ENCODE measurements around the gene RAB27B. TPM values are rescaled to one million over a fixed set of nuclear protein-coding genes. Genes with fewer than 3 reads are reported as not detected.

The RAB27B gene
- polyA plus RNA-seq, 2 donors = 5.7 to 8.6 TPM

- WGBS, 2 donors = 83 to 88% methylated on average over 3 of the region's 3 CpGs
- Histone ChIP-seq H3K4me1 (ENCODE audit: control insufficient read depth in 2 of 2, insufficient read depth in 2 of 2, low read length in 1 of 2) (no peaks in the 10 kb centered on the region), H3K4me3 (ENCODE audit: low read depth in 1 of 2, low read length in 2 of 2) (no peak overlapping the region), H3K9me3 (ENCODE audit: control insufficient read depth in 2 of 2, insufficient read depth in 1 of 2, low read depth in 1 of 2, low read length in 1 of 2) (no peaks in the 10 kb centered on the region), H3K27ac (ENCODE audit: low read depth in 2 of 2, low read length in 1 of 2) (no peak overlapping the region), H3K27me3 (ENCODE audit: control insufficient read depth in 1 of 2, insufficient read depth in 2 of 2, low read length in 2 of 2) (no peaks in the 10 kb centered on the region), H3K36me3 (ENCODE audit: control insufficient read depth in 2 of 2, insufficient read depth in 2 of 2, low read length in 1 of 2) (no peaks in the 10 kb centered on the region)
These were observed 88.2 kb downstream of the RAB27B start for GRCh38 chr18:54916507-54916906.

- WGBS, 2 donors = 87 to 88% methylated on average over 4 of the region's 4 CpGs
- H3K9me3 ChIP-seq (ENCODE audit: control insufficient read depth in 2 of 2, insufficient read depth in 1 of 2, low read depth in 1 of 2, low read length in 1 of 2) = no peaks in the 10 kb centered on the region
- no peaks in the 10 kb centered on the region for H3K36me3 ChIP-seq (ENCODE audit: control insufficient read depth in 2 of 2, insufficient read depth in 2 of 2, low read length in 1 of 2)
These were observed 89.8 kb downstream of the RAB27B start for GRCh38 chr18:54918060-54918459.

DNA sequence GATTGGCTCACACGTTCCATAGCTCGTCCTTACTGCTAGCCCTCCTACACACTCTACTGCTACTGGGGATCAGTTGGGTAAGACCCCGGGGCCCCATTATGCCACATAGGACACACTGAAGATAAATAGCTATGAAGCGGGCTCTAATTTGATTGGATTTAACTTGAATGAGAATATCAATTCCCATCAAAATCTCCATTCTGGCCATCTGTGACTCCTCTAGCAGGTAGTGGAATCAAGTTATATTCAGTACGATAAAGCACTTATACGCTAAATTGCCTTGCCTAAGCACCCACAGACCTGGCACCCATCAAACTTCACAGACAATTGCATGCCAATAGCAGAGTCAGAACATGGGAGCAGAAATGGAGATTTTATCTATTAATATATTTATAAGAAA is 91.1 kb downstream of the RAB27B start:
- Histone ChIP-seq H3K27ac (ENCODE audit: low read depth in 2 of 2, low read length in 1 of 2) (no peak overlapping the region), H3K36me3 (ENCODE audit: control insufficient read depth in 2 of 2, insufficient read depth in 2 of 2, low read length in 1 of 2) (no peaks in the 10 kb centered on the region), H3K27me3 (ENCODE audit: control insufficient read depth in 1 of 2, insufficient read depth in 2 of 2, low read length in 2 of 2) (no peaks in the 10 kb centered on the region), H3K4me1 (ENCODE audit: control insufficient read depth in 2 of 2, insufficient read depth in 2 of 2, low read length in 1 of 2) (no peaks in the 10 kb centered on the region), H3K9me3 (ENCODE audit: control insufficient read depth in 2 of 2, insufficient read depth in 1 of 2, low read depth in 1 of 2, low read length in 1 of 2) (no peaks in the 10 kb centered on the region), H3K4me3 (ENCODE audit: low read depth in 1 of 2, low read length in 2 of 2) (no peak overlapping the region)
- WGBS, 2 donors = 96% methylated on average over 6 of the region's 6 CpGs

More at GRCh38 chr18:54918060-54918459, 89.8 kb downstream of the RAB27B start:
- Histone ChIP-seq H3K27me3 (ENCODE audit: control insufficient read depth in 1 of 2, insufficient read depth in 2 of 2, low read length in 2 of 2) (no peaks in the 10 kb centered on the region), H3K27ac (ENCODE audit: low read depth in 2 of 2, low read length in 1 of 2) (no peak overlapping the region), H3K4me3 (ENCODE audit: low read depth in 1 of 2, low read length in 2 of 2) (no peak overlapping the region), H3K4me1 (ENCODE audit: control insufficient read depth in 2 of 2, insufficient read depth in 2 of 2, low read length in 1 of 2) (no peaks in the 10 kb centered on the region)

GRCh38 chr18:54923339-54923956 is 95.2 kb downstream of the RAB27B start:
- 85 to 89% methylated on average over 4 of the region's 4 CpGs for WGBS, 2 donors
- H3K27ac ChIP-seq (ENCODE audit: low read depth in 2 of 2, low read length in 1 of 2) = no peak overlapping the region
- H3K36me3 ChIP-seq (ENCODE audit: control insufficient read depth in 2 of 2, insufficient read depth in 2 of 2, low read length in 1 of 2) = no peaks in the 10 kb centered on the region

DNA sequence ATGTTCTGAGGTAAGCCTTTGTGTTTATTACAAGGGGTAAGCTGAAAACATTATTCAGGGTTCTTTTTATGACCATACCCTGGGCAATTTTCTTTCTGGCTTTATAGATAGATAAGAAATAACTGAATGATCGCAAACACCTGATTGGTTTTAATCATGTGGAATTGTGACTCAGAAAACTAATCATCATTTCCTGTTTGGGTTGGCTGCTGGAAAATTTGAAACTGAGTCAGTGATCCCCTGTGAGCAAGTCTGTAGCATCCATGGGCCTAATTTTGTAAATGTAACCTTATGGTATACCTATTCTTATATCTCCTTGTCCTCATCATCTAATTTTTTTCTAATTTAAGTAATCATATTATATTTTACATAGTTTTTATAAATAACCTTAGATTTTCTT is 96.7 kb downstream of the RAB27B start:
- H3K27ac ChIP-seq (ENCODE audit: low read depth in 2 of 2, low read length in 1 of 2) = no peak overlapping the region
- H3K9me3 ChIP-seq (ENCODE audit: control insufficient read depth in 2 of 2, insufficient read depth in 1 of 2, low read depth in 1 of 2, low read length in 1 of 2) = no peaks in the 10 kb centered on the region
- H3K4me1 ChIP-seq (ENCODE audit: control insufficient read depth in 2 of 2, insufficient read depth in 2 of 2, low read length in 1 of 2) = no peaks in the 10 kb centered on the region
- H3K4me3 ChIP-seq (ENCODE audit: low read depth in 1 of 2, low read length in 2 of 2) = no peak overlapping the region
- H3K27me3 ChIP-seq (ENCODE audit: control insufficient read depth in 1 of 2, insufficient read depth in 2 of 2, low read length in 2 of 2) = no peaks in the 10 kb centered on the region
- no peaks in the 10 kb centered on the region for H3K36me3 ChIP-seq (ENCODE audit: control insufficient read depth in 2 of 2, insufficient read depth in 2 of 2, low read length in 1 of 2)
- 94 to 97% methylated on average over 1 of the region's 1 CpG for WGBS, 2 donors

More at GRCh38 chr18:54923339-54923956, 95.2 kb downstream of the RAB27B start:
- Histone ChIP-seq H3K9me3 (ENCODE audit: control insufficient read depth in 2 of 2, insufficient read depth in 1 of 2, low read depth in 1 of 2, low read length in 1 of 2) (no peaks in the 10 kb centered on the region), H3K27me3 (ENCODE audit: control insufficient read depth in 1 of 2, insufficient read depth in 2 of 2, low read length in 2 of 2) (no peaks in the 10 kb centered on the region), H3K4me3 (ENCODE audit: low read depth in 1 of 2, low read length in 2 of 2) (no peak overlapping the region), H3K4me1 (ENCODE audit: control insufficient read depth in 2 of 2, insufficient read depth in 2 of 2, low read length in 1 of 2) (no peaks in the 10 kb centered on the region)

- Histone ChIP-seq H3K36me3 (ENCODE audit: control insufficient read depth in 2 of 2, insufficient read depth in 2 of 2, low read length in 1 of 2) (no peaks in the 10 kb centered on the region), H3K27me3 (ENCODE audit: control insufficient read depth in 1 of 2, insufficient read depth in 2 of 2, low read length in 2 of 2) (no peaks in the 10 kb centered on the region), H3K27ac (ENCODE audit: low read depth in 2 of 2, low read length in 1 of 2) (no peak overlapping the region), H3K4me3 (ENCODE audit: low read depth in 1 of 2, low read length in 2 of 2) (no peak overlapping the region), H3K4me1 (ENCODE audit: control insufficient read depth in 2 of 2, insufficient read depth in 2 of 2, low read length in 1 of 2) (no peaks in the 10 kb centered on the region), H3K9me3 (ENCODE audit: control insufficient read depth in 2 of 2, insufficient read depth in 1 of 2, low read depth in 1 of 2, low read length in 1 of 2) (no peaks in the 10 kb centered on the region)
- WGBS, 2 donors = 91 to 92% methylated on average over 3 of the region's 3 CpGs
These were observed 98.5 kb downstream of the RAB27B start for GRCh38 chr18:54926593-54927325.

GRCh38 chr18:54928236-54928635 is 100.0 kb downstream of the RAB27B start:
- H3K36me3 ChIP-seq (ENCODE audit: control insufficient read depth in 2 of 2, insufficient read depth in 2 of 2, low read length in 1 of 2) = no peaks in the 10 kb centered on the region
- H3K4me1 ChIP-seq (ENCODE audit: control insufficient read depth in 2 of 2, insufficient read depth in 2 of 2, low read length in 1 of 2) = no peaks in the 10 kb centered on the region
- no peak overlapping the region for H3K27ac ChIP-seq (ENCODE audit: low read depth in 2 of 2, low read length in 1 of 2)
- WGBS, 2 donors = 90 to 91% methylated on average over 2 of the region's 2 CpGs
- no peaks in the 10 kb centered on the region for H3K9me3 ChIP-seq (ENCODE audit: control insufficient read depth in 2 of 2, insufficient read depth in 1 of 2, low read depth in 1 of 2, low read length in 1 of 2)
- no peak overlapping the region for H3K4me3 ChIP-seq (ENCODE audit: low read depth in 1 of 2, low read length in 2 of 2)
- H3K27me3 ChIP-seq (ENCODE audit: control insufficient read depth in 1 of 2, insufficient read depth in 2 of 2, low read length in 2 of 2) = no peaks in the 10 kb centered on the region

DNA sequence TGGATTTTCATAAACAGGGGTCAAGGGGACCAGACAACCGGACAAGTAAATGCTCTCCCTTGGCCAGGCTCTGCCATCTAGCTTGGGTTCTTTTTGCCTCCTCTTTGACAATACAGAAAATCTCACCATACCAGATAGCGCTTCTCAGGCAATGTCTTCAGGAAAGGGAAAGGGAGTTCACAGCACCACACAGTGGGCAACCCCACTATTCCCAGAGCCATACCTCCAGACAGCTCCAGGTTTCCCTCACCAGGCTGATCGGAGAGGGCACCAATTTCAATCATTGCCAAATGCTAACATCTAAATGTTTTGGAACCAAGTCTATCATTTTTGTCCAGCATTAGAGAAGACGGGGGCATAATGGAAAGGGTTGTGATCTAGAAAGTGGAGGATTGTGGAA is 102.9 kb downstream of the RAB27B start:
- Histone ChIP-seq H3K27ac (ENCODE audit: low read depth in 2 of 2, low read length in 1 of 2) (no peak overlapping the region), H3K9me3 (ENCODE audit: control insufficient read depth in 2 of 2, insufficient read depth in 1 of 2, low read depth in 1 of 2, low read length in 1 of 2) (no peaks in the 10 kb centered on the region), H3K4me1 (ENCODE audit: control insufficient read depth in 2 of 2, insufficient read depth in 2 of 2, low read length in 1 of 2) (no peaks in the 10 kb centered on the region), H3K36me3 (ENCODE audit: control insufficient read depth in 2 of 2, insufficient read depth in 2 of 2, low read length in 1 of 2) (no peaks in the 10 kb centered on the region), H3K27me3 (ENCODE audit: control insufficient read depth in 1 of 2, insufficient read depth in 2 of 2, low read length in 2 of 2) (no peaks in the 10 kb centered on the region), H3K4me3 (ENCODE audit: low read depth in 1 of 2, low read length in 2 of 2) (no peak overlapping the region)
- WGBS, 2 donors = 93 to 95% methylated on average over 4 of the region's 4 CpGs

DNA sequence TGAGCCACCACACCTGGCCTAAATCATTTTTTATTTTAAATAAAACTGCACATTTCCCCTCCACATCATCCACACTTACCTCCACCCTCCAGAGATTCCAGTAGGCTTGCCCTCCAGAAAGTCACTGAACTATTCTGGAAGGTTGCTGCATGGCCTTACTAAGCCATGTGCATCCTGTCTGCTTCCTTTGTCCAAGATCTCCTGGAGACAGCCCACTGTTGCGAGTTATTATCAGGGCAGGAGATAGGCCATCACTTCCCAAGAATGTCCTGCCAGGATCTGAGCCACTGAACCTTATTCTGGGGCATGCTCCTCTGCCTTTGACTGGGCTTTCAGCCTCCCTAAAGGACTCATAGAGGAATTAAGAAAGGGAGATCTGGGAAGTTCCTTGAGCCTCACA is 104.2 kb downstream of the RAB27B start:
- Histone ChIP-seq H3K27me3 (ENCODE audit: control insufficient read depth in 1 of 2, insufficient read depth in 2 of 2, low read length in 2 of 2) (no peaks in the 10 kb centered on the region), H3K9me3 (ENCODE audit: control insufficient read depth in 2 of 2, insufficient read depth in 1 of 2, low read depth in 1 of 2, low read length in 1 of 2) (no peaks in the 10 kb centered on the region), H3K27ac (ENCODE audit: low read depth in 2 of 2, low read length in 1 of 2) (no peak overlapping the region), H3K4me1 (ENCODE audit: control insufficient read depth in 2 of 2, insufficient read depth in 2 of 2, low read length in 1 of 2) (peaks cover 0 to 2% of the 10 kb centered on the region in 2 donors), H3K4me3 (ENCODE audit: low read depth in 1 of 2, low read length in 2 of 2) (no peak overlapping the region), H3K36me3 (ENCODE audit: control insufficient read depth in 2 of 2, insufficient read depth in 2 of 2, low read length in 1 of 2) (no peaks in the 10 kb centered on the region)
- WGBS, 2 donors = 0 to 54% methylated on average over 1 of the region's 1 CpG

GRCh38 chr18:54938506-54938905 is 110.2 kb downstream of the RAB27B start:
- Histone ChIP-seq H3K36me3 (ENCODE audit: control insufficient read depth in 2 of 2, insufficient read depth in 2 of 2, low read length in 1 of 2) (no peaks in the 10 kb centered on the region), H3K27me3 (ENCODE audit: control insufficient read depth in 1 of 2, insufficient read depth in 2 of 2, low read length in 2 of 2) (no peaks in the 10 kb centered on the region), H3K9me3 (ENCODE audit: control insufficient read depth in 2 of 2, insufficient read depth in 1 of 2, low read depth in 1 of 2, low read length in 1 of 2) (no peaks in the 10 kb centered on the region), H3K27ac (ENCODE audit: low read depth in 2 of 2, low read length in 1 of 2) (no peak overlapping the region), H3K4me1 (ENCODE audit: control insufficient read depth in 2 of 2, insufficient read depth in 2 of 2, low read length in 1 of 2) (peaks cover 0 to 2% of the 10 kb centered on the region in 2 donors), H3K4me3 (ENCODE audit: low read depth in 1 of 2, low read length in 2 of 2) (no peak overlapping the region)
- WGBS, 2 donors = 92 to 95% methylated on average over 3 of the region's 3 CpGs
